ENCODE data around the gene NELL1. TPM values are rescaled to one million over a fixed set of nuclear protein-coding genes. Genes with fewer than 3 reads are reported as not detected.

NELL1 gene
- total and polyA plus RNA-seq, 2 experiments from 2014 or later = 2.1 to 7.7 TPM

DNA sequence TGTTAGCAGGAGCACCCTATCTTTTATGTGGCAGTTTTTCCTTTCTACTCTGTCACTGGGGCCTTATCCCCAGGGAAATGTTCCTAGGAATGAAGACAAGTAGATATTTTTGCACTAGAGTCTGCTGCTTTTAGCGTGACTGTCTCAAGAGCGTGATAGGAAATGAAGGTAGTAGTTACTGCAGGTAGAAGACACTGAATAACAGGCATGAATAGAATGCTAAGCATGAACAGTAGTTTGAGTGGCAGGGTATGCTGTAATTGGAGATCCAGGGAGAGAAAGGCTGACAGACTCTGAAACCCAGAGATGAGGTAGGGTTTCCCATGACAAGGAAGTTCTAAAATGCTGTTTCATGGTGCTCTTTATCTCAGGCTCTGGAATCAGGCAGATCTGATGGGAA lies 475.1 kb downstream of the NELL1 start:
- Histone ChIP-seq H3K9me3 (ENCODE audit: low read depth) (no peaks in the 10 kb centered on the region), H3K4me3 (no peak overlapping the region), H3K36me3 (no peaks in the 10 kb centered on the region), H3K4me1 (ENCODE audit: low read depth) (no peaks in the 10 kb centered on the region), H3K27me3 (no peaks in the 10 kb centered on the region), H3K27ac (peak overlapping the region; percentile 40)
- peak in 1 of 2 donors; percentile 28 for DNase-seq (ENCODE audit: low read depth in 1 of 2, low spot score in 1 of 2)
- TF ChIP-seq, protein P1, sequence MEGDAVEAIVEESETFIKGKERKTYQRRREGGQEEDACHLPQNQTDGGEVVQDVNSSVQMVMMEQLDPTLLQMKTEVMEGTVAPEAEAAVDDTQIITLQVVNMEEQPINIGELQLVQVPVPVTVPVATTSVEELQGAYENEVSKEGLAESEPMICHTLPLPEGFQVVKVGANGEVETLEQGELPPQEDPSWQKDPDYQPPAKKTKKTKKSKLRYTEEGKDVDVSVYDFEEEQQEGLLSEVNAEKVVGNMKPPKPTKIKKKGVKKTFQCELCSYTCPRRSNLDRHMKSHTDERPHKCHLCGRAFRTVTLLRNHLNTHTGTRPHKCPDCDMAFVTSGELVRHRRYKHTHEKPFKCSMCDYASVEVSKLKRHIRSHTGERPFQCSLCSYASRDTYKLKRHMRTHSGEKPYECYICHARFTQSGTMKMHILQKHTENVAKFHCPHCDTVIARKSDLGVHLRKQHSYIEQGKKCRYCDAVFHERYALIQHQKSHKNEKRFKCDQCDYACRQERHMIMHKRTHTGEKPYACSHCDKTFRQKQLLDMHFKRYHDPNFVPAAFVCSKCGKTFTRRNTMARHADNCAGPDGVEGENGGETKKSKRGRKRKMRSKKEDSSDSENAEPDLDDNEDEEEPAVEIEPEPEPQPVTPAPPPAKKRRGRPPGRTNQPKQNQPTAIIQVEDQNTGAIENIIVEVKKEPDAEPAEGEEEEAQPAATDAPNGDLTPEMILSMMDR (IDR thresholded peaks at IDR 0.05; ENCODE audit: low read depth, low read length) = no peak

DNA sequence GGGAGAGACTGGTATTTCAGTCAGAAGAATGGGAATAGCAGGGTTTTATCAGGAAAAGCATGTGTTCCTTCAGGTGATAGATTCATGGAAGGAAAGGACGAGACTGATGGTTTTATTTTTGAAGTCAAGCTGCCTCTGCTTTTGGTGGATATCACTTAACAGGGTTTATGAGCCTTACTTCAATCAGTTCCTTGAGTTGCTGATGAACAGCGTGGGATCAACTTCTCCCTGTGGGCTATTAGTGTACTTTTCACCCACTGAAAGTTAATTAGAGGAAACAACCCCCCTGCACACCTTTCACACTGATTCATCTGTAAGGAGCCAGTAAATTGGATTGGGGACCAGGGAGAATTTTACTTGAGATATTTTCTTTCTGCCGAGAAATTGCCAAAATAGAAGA lies 479.0 kb downstream of the NELL1 start:
- DNase-seq (ENCODE audit: low read depth in 1 of 2, low spot score in 1 of 2) = no peak
- no peaks in the 10 kb centered on the region for H3K27me3 ChIP-seq
- no peaks in the 10 kb centered on the region for H3K4me1 ChIP-seq (ENCODE audit: low read depth)
- H3K9me3 ChIP-seq (ENCODE audit: low read depth) = no peaks in the 10 kb centered on the region
- no peak overlapping the region for H3K27ac ChIP-seq
- no peaks in the 10 kb centered on the region for H3K36me3 ChIP-seq
- no peak overlapping the region for H3K4me3 ChIP-seq
- TF ChIP-seq, protein P1 (IDR thresholded peaks at IDR 0.05; ENCODE audit: low read depth, low read length) = no peak

DNA sequence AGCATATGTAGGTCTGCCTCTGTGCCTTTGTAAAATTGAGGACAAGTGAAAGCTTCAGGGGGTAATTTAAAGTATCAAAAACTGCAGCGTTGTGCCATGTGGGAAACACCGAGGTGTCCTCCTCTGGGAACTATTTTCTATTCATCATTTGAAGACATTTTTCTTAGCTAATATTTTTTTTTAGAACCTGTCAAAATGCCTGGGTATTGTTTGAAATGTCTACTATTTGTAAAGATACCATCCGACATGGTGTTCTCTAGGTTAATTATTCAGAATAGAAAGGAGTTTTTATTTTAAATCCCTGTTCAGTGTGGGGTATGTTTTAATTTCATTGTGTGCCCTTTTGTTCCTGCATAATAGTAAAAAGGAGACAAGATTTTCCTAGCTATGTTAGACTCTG lies 490.8 kb downstream of the NELL1 start:
- H3K27ac ChIP-seq = no peak overlapping the region
- TF ChIP-seq, protein P1 (IDR thresholded peaks at IDR 0.05; ENCODE audit: low read depth, low read length) = no peak
- H3K9me3 ChIP-seq (ENCODE audit: low read depth) = no peaks in the 10 kb centered on the region
- H3K4me1 ChIP-seq (ENCODE audit: low read depth) = peaks cover 7% of the 10 kb centered on the region
- no peak for DNase-seq (ENCODE audit: low read depth in 1 of 2, low spot score in 1 of 2)
- H3K36me3 ChIP-seq = no peaks in the 10 kb centered on the region
- no peak overlapping the region for H3K4me3 ChIP-seq
- no peaks in the 10 kb centered on the region for H3K27me3 ChIP-seq

DNA sequence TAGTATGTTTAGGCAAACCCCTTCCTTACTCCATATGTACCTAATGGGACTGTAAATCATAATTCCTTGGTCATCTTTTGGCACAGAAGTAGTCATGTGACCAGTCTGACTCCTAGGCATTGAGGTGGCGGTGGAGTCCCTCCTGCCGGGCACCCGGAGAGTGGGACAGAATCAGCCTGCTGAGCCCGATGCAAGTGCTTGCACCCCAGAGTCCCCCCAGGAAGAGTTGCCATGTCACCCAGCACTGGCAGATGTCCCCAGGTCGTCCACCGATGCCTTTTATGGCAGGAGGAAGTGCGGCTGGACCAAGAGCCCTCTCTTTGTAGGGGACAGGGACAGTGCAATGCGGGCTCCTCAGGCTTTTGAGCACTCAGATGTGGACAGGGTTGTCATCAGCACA lies 500.3 kb downstream of the NELL1 start:
- no peaks in the 10 kb centered on the region for H3K27me3 ChIP-seq
- no peak for DNase-seq (ENCODE audit: low read depth in 1 of 2, low spot score in 1 of 2)
- TF ChIP-seq, protein P1 (IDR thresholded peaks at IDR 0.05; ENCODE audit: low read depth, low read length) = no peak
- H3K4me1 ChIP-seq (ENCODE audit: low read depth) = peaks cover under 1% of the 10 kb centered on the region
- H3K27ac ChIP-seq = no peak overlapping the region
- no peak overlapping the region for H3K4me3 ChIP-seq
- no peaks in the 10 kb centered on the region for H3K9me3 ChIP-seq (ENCODE audit: low read depth)
- no peaks in the 10 kb centered on the region for H3K36me3 ChIP-seq

DNA sequence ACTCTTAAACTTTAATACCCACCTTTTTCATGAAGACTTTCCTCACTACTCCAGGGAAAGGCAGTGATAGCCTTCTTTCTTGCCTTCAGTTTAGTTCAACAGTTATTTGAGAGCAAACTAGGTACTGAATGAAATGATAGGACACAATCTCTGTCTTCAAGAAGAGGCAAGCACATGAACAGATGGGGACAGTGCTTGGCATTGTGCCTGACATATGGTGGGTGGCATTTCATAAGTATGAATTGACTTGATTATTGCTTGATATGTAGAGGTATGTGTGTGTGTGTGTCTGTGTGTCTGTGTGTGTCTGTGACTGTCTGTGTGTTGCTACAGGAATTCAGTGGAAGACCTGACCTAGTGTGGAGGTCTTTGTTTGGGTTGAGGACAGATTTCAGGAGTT lies 504.1 kb downstream of the NELL1 start:
- no peak for DNase-seq (ENCODE audit: low read depth in 1 of 2, low spot score in 1 of 2)
- no peaks in the 10 kb centered on the region for H3K9me3 ChIP-seq (ENCODE audit: low read depth)
- H3K36me3 ChIP-seq = no peaks in the 10 kb centered on the region
- TF ChIP-seq, protein P1 (IDR thresholded peaks at IDR 0.05; ENCODE audit: low read depth, low read length) = no peak
- no peaks in the 10 kb centered on the region for H3K4me1 ChIP-seq (ENCODE audit: low read depth)
- no peak overlapping the region for H3K4me3 ChIP-seq
- H3K27me3 ChIP-seq = no peaks in the 10 kb centered on the region
- H3K27ac ChIP-seq = no peak overlapping the region

DNA sequence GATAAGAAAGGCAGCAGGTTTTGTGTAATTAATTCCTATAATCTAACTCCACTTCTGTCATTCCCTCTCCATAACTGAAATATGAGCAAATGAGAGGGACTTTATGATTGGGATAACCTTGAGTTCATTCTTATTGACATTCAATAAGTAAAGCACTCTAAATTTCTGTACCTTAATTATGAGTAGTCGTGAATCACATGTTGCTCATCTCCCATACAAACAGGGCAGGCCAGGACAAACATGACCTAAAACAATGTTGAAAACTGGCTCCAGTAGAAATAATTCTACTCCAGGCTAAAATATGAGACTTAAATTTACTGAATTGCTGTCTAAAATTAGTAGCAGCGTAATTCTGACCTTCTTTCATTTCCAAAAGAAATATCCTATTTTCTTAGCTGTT lies 505.4 kb downstream of the NELL1 start:
- DNase-seq (ENCODE audit: low read depth in 1 of 2, low spot score in 1 of 2) = no peak
- H3K9me3 ChIP-seq (ENCODE audit: low read depth) = no peaks in the 10 kb centered on the region
- H3K4me3 ChIP-seq = no peak overlapping the region
- H3K27ac ChIP-seq = no peak overlapping the region
- H3K36me3 ChIP-seq = no peaks in the 10 kb centered on the region
- TF ChIP-seq, protein P1 (IDR thresholded peaks at IDR 0.05; ENCODE audit: low read depth, low read length) = no peak
- no peaks in the 10 kb centered on the region for H3K27me3 ChIP-seq
- H3K4me1 ChIP-seq (ENCODE audit: low read depth) = no peaks in the 10 kb centered on the region

Measured in cardiac muscle cell (in vitro differentiated cells and primary cell).